Skin of body (tissue), 2 donors: Measurements from ENCODE around the gene GRAMD2B. TPM values are rescaled to one million over a fixed set of nuclear protein-coding genes. Genes with fewer than 3 reads are reported as not detected.

Source experiments
- DNase-seq: peaks from one replicate; lab custom pipeline; 2025; lab: John Stamatoyannopoulos, UW
- total RNA-seq: library from RNA; depleted of rRNA; stranded (reverse); fragments of >200 nt; gene quantifications from one replicate; pipeline ENCODE4 v1.2.3, GENCODE V29; 2014

Gene GRAMD2B
- total RNA-seq, 1 donor from 2014 or later, result 26.2 TPM

GRCh38 chr5:126535856-126536545 is 112.8 kb downstream of the GRAMD2B start:
- DNase-seq, result no peak

- no peak for DNase-seq
Observed at GRCh38 chr5:126536874-126537273, 113.7 kb downstream of the GRAMD2B start.

GRCh38 chr5:126538579-126538978 is 115.4 kb downstream of the GRAMD2B start:
- DNase-seq, result no peak

GRCh38 chr5:126540631-126541030 is 117.4 kb downstream of the GRAMD2B start:
- DNase-seq, result no peak

GRCh38 chr5:126542441-126542840 is 119.2 kb downstream of the GRAMD2B start:
- no peak for DNase-seq

GRCh38 chr5:126543009-126543408 is 119.8 kb downstream of the GRAMD2B start:
- DNase-seq, result no peak

- DNase-seq, result no peak
Observed at GRCh38 chr5:126543660-126544059, 120.5 kb downstream of the GRAMD2B start.

Other genes starting within 250 kb of the GRAMD2B start
- 54.3 TPM for gene ALDH7A1, start 171.8 kb downstream of the GRAMD2B start, total RNA-seq
- gene PHAX, start 177.5 kb downstream of the GRAMD2B start, total RNA-seq, result 46.6 TPM